Measurements from ENCODE around the gene CLASP2.

The CLASP2 gene

GRCh38 chr3:33716227-33716626 lies 1.8 kb downstream of the CLASP2 start:
- Histone ChIP-seq H3K27ac (ENCODE audit: low read length) (no peak overlapping the region), H2AFZ (ENCODE audit: low read depth, low read length) (no peak overlapping the region), H3K4me3 (ENCODE audit: low read length) (peak overlapping the region; percentile 83)

GRCh38 chr3:33711100-33711499 lies 7.0 kb downstream of the CLASP2 start:
- H3K27me3 ChIP-seq (ENCODE audit: low read depth, low read length): no peaks in the 10 kb centered on the region
- no peaks in the 10 kb centered on the region for H3K9me3 ChIP-seq (ENCODE audit: insufficient read depth, low read length)
- peaks cover 96% of the 10 kb centered on the region for H3K79me2 ChIP-seq (ENCODE audit: low read length)
- no peak overlapping the region for H3K27ac ChIP-seq (ENCODE audit: low read length)
- H3K4me3 ChIP-seq (ENCODE audit: low read length): no peak overlapping the region
- H3K9ac ChIP-seq (ENCODE audit: low read length): no peak overlapping the region
- H2AFZ ChIP-seq (ENCODE audit: low read depth, low read length): no peak overlapping the region
- H3K36me3 ChIP-seq (replicated peaks; ENCODE audit: low read depth, low read length): peaks cover 29% of the 10 kb centered on the region
- H4K20me1 ChIP-seq (ENCODE audit: insufficient read depth, low read length): peaks cover 28% of the 10 kb centered on the region
- TF ChIP-seq, protein P1, sequence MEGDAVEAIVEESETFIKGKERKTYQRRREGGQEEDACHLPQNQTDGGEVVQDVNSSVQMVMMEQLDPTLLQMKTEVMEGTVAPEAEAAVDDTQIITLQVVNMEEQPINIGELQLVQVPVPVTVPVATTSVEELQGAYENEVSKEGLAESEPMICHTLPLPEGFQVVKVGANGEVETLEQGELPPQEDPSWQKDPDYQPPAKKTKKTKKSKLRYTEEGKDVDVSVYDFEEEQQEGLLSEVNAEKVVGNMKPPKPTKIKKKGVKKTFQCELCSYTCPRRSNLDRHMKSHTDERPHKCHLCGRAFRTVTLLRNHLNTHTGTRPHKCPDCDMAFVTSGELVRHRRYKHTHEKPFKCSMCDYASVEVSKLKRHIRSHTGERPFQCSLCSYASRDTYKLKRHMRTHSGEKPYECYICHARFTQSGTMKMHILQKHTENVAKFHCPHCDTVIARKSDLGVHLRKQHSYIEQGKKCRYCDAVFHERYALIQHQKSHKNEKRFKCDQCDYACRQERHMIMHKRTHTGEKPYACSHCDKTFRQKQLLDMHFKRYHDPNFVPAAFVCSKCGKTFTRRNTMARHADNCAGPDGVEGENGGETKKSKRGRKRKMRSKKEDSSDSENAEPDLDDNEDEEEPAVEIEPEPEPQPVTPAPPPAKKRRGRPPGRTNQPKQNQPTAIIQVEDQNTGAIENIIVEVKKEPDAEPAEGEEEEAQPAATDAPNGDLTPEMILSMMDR (IDR thresholded peaks at IDR 0.05; ENCODE audit: low read depth, low read length): no peak
- TF ChIP-seq EZH2phosphoT487 (IDR thresholded peaks at IDR 0.05; ENCODE audit: low read depth): no peak
- no peak overlapping the region for H3K4me2 ChIP-seq (ENCODE audit: low read length)
- H3K4me1 ChIP-seq (ENCODE audit: low read length): peaks cover 3% of the 10 kb centered on the region; the same call in 1 of the 2 replicates

More at GRCh38 chr3:33716227-33716626, 1.8 kb downstream of the CLASP2 start:
- H3K79me2 ChIP-seq (ENCODE audit: low read length): peaks cover 67% of the 10 kb centered on the region
- H3K4me2 ChIP-seq (ENCODE audit: low read length): peak overlapping the region; percentile 100
- H3K36me3 ChIP-seq (replicated peaks; ENCODE audit: low read depth, low read length): peaks cover 13% of the 10 kb centered on the region
- no peak for TF ChIP-seq EZH2phosphoT487 (IDR thresholded peaks at IDR 0.05; ENCODE audit: low read depth)
- TF ChIP-seq, protein P1 (IDR thresholded peaks at IDR 0.05; ENCODE audit: low read depth, low read length): no peak
- H3K27me3 ChIP-seq (ENCODE audit: low read depth, low read length): no peaks in the 10 kb centered on the region
- peaks cover 17% of the 10 kb centered on the region for H3K4me1 ChIP-seq (ENCODE audit: low read length)
- peak overlapping the region; percentile 79; the same call in 1 of the 2 replicates for H3K9ac ChIP-seq (ENCODE audit: low read length)
- peaks cover 28% of the 10 kb centered on the region for H4K20me1 ChIP-seq (ENCODE audit: insufficient read depth, low read length)
- H3K9me3 ChIP-seq (ENCODE audit: insufficient read depth, low read length): no peaks in the 10 kb centered on the region

- Histone ChIP-seq H3K4me1 (ENCODE audit: low read length) (peaks cover 5% of the 10 kb centered on the region; the same call in 1 of the 2 replicates), H2AFZ (ENCODE audit: low read depth, low read length) (no peak overlapping the region), H3K27ac (ENCODE audit: low read length) (no peak overlapping the region), H3K36me3 (replicated peaks; ENCODE audit: low read depth, low read length) (peaks cover 53% of the 10 kb centered on the region), H3K79me2 (ENCODE audit: low read length) (peaks cover 95% of the 10 kb centered on the region), H4K20me1 (ENCODE audit: insufficient read depth, low read length) (peaks cover 12% of the 10 kb centered on the region), H3K4me3 (ENCODE audit: low read length) (no peak overlapping the region), H3K27me3 (ENCODE audit: low read depth, low read length) (no peaks in the 10 kb centered on the region), H3K9me3 (ENCODE audit: insufficient read depth, low read length) (peaks cover 23% of the 10 kb centered on the region), H3K4me2 (ENCODE audit: low read length) (no peak overlapping the region), H3K9ac (ENCODE audit: low read length) (no peak overlapping the region)
- TF ChIP-seq, protein P1 (IDR thresholded peaks at IDR 0.05; ENCODE audit: low read depth, low read length): no peak
- TF ChIP-seq EZH2phosphoT487 (IDR thresholded peaks at IDR 0.05; ENCODE audit: low read depth): no peak
These were observed 12.0 kb downstream of the CLASP2 start for GRCh38 chr3:33706056-33706455.

DNA sequence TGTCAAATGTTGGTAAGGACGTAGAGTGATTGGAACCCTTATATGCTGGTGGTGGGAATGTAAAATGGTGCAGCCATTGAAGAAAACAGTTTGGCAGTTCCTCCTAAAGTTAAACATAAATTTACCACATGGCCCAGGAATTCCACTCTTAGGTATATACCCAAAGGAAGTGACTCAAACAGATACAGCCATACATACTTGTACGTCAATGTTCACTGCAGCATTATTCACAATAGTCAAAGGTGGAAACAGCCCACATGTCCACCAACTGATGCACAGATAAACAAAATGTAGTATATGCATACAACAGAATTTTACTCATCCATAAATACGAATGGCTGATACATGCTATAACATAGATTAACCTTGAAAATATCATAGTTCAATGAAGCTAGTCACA lies 13.2 kb downstream of the CLASP2 start:
- H3K27me3 ChIP-seq (ENCODE audit: low read depth, low read length): no peaks in the 10 kb centered on the region
- H3K9ac ChIP-seq (ENCODE audit: low read length): no peak overlapping the region
- H3K9me3 ChIP-seq (ENCODE audit: insufficient read depth, low read length): peaks cover 27% of the 10 kb centered on the region
- no peak overlapping the region for H3K4me2 ChIP-seq (ENCODE audit: low read length)
- H4K20me1 ChIP-seq (ENCODE audit: insufficient read depth, low read length): peaks cover 12% of the 10 kb centered on the region
- H3K4me1 ChIP-seq (ENCODE audit: low read length): peaks cover 5% of the 10 kb centered on the region; the same call in 1 of the 2 replicates
- peaks cover 94% of the 10 kb centered on the region for H3K79me2 ChIP-seq (ENCODE audit: low read length)
- no peak overlapping the region for H3K4me3 ChIP-seq (ENCODE audit: low read length)
- no peak overlapping the region for H3K27ac ChIP-seq (ENCODE audit: low read length)
- TF ChIP-seq, protein P1 (IDR thresholded peaks at IDR 0.05; ENCODE audit: low read depth, low read length): no peak
- TF ChIP-seq EZH2phosphoT487 (IDR thresholded peaks at IDR 0.05; ENCODE audit: low read depth): no peak
- peaks cover 54% of the 10 kb centered on the region for H3K36me3 ChIP-seq (replicated peaks; ENCODE audit: low read depth, low read length)
- no peak overlapping the region for H2AFZ ChIP-seq (ENCODE audit: low read depth, low read length)
